PFSK-1 (cell line): ENCODE data around the gene SYNC.

Experiments
- FOXP2 ChIP-seq: optimal IDR thresholded peaks from 2 replicates; pipeline ENCODE3; 2011; ENCODE audit warnings: borderline replicate concordance, control low read depth, inconsistent platforms; ENCODE audit not compliant: insufficient read depth; ENCODE audit errors: extremely low read length, extremely low read depth
- POLR2AphosphoS5 ChIP-seq: IDR thresholded peaks from 2 replicates; pipeline ENCODE4 v1.6.1; 2012; ENCODE audit warnings: low read depth, mild to moderate bottlenecking, control low read depth, low read length, moderate library complexity
- REST ChIP-seq, 2 experiments: IDR thresholded peaks; 2 replicates each; pipeline versions ENCODE4 v1.6.1 to v1.8.0; 2011 to 2012; ENCODE audit warnings: low read depth in 2 of 2, low read length in 2 of 2, control low read depth in 1 of 2, inconsistent platforms in 1 of 2, mild to moderate bottlenecking in 1 of 2, moderate library complexity in 1 of 2; ENCODE audit not compliant: insufficient read depth in 1 of 2
- SIN3A ChIP-seq: IDR thresholded peaks from 2 replicates; pipeline ENCODE4 v1.6.1; 2012; ENCODE audit warnings: mild to moderate bottlenecking, low read length, moderate library complexity, borderline replicate concordance; ENCODE audit not compliant: insufficient read depth
- TAF1 ChIP-seq: IDR thresholded peaks from 2 replicates; pipeline ENCODE4 v1.6.1; 2012; ENCODE audit warnings: low read length, control low read depth, borderline replicate concordance; ENCODE audit not compliant: insufficient read depth

SYNC gene

GRCh38 chr1:32715901-32716311 lies 13.3 kb upstream of the SYNC start:
- TF ChIP-seq POLR2AphosphoS5 = no peak

DNA sequence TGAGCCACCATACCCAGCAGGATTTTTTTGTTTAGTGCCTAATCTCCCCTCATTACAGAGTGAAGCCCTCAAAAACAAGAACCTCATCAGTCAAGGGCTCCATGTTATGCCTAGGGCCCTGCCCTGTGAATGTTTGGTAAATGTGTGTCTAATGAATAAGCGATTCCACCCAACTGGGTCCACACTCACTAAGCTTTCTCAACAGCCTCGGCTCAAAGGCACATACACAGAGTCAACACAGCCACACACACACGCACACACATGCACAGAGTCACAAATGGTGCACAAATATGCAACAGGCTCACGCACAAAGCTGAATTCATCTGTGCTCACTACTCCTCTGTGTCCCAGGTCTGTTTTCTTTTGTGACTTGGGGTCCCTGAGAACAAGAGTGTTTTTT lies 11.7 kb upstream of the SYNC start:
- TF ChIP-seq REST (IDR thresholded peaks at IDR 0.05; ENCODE audit: insufficient read depth in 1 of 2, low read depth in 2 of 2, low read length in 2 of 2) (no peak), TAF1 (no peak), FOXP2 (no peak), POLR2AphosphoS5 (no peak), SIN3A (no peak)

DNA sequence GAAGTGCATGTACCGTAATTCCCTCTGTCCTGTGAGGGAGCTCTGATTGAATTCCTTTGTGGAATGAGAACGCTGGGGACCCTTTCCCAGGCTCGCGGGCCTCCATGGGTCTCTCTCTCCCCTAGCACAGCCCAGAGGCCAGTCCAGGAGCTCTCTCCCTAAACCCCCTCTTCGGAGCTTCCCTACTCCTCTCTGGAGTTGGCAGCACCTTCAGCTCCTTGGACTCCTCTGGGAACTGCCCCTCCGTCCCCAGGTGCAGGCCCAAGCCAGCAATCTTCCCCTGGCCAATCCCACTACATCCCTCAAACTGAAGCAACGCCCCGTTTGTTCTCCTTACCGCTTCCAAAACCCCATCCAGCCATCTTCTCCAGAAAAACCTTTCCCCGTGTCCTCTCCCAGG lies 10.5 kb upstream of the SYNC start:
- TF ChIP-seq POLR2AphosphoS5 (no peak), REST (IDR thresholded peaks at IDR 0.05; ENCODE audit: insufficient read depth in 1 of 2, low read depth in 2 of 2, low read length in 2 of 2) (no peak), TAF1 (no peak)

GRCh38 chr1:32709476-32709875 lies 6.9 kb upstream of the SYNC start:
- TF ChIP-seq POLR2AphosphoS5 (no peak), REST (IDR thresholded peaks at IDR 0.05; ENCODE audit: insufficient read depth in 1 of 2, low read depth in 2 of 2, low read length in 2 of 2) (no peak), FOXP2 (no peak), SIN3A (no peak), TAF1 (no peak)

DNA sequence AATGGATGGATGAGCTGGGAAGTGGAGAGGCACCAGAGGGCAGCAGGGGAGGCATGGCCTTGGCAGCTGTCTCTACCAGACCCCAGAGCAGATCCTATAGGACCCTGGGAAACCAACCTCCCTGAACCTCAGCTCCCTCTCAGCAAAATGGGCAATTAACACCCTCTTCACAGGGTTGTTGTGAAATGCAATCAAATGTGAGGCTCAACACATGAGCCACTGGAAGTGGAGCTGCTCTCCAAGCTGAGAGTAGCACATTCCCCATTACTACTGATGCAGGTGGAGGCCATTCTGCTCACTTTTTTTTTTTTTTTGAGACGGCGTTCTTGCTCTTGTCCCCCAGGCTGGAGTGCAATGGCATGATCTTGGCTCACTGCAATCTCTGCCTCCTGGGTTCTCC lies 6.5 kb upstream of the SYNC start:
- no peak for TF ChIP-seq REST (IDR thresholded peaks at IDR 0.05; ENCODE audit: insufficient read depth in 1 of 2, low read depth in 2 of 2, low read length in 2 of 2)
- no peak for TF ChIP-seq SIN3A
- TF ChIP-seq FOXP2 = no peak
- no peak for TF ChIP-seq TAF1
- no peak for TF ChIP-seq POLR2AphosphoS5

GRCh38 chr1:32706491-32706890 lies 3.9 kb upstream of the SYNC start:
- no peak for TF ChIP-seq SIN3A
- no peak for TF ChIP-seq REST (IDR thresholded peaks at IDR 0.05; ENCODE audit: insufficient read depth in 1 of 2, low read depth in 2 of 2, low read length in 2 of 2)
- no peak for TF ChIP-seq TAF1
- TF ChIP-seq POLR2AphosphoS5 = no peak
- no peak for TF ChIP-seq FOXP2
